Measurements from ENCODE around the gene MYH6. TPM values are rescaled to one million over a fixed set of nuclear protein-coding genes. Genes with fewer than 3 reads are reported as not detected.
A peak's percentile ranks its signal among the peaks of the same experiment; 100 is the strongest.

The MYH6 gene
- total RNA-seq, 2 experiments from 2014 or later: 0.23 to 1.0 TPM

DNA sequence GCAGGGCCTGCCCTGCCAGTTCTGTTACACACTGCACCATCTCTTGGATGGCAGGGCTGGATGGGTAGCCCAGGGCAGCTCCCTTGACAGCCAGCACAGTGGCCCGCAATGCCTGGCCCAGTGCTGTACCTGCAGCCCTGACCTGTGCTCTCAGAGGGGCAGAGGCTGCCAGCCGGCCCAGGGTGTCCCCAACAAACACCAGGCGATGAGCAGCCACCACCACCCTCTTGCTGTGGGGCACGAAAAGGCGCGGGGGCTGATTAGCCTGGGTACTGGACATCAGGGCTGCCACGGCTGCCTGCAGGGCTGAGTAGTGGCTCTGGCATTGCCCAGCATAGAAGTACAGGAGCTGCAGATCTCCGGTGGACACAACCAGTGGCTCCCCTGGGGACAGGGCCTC lies 50.8 kb downstream of the MYH6 start:
- Mint-ChIP-seq H3K27ac (no peak overlapping the region), H3K36me3 (no peaks in the 10 kb centered on the region), H3K4me1 (peaks cover 4% of the 10 kb centered on the region), H3K9me3 (ENCODE audit: low read depth) (no peaks in the 10 kb centered on the region), H3K27me3 (peaks cover 39% of the 10 kb centered on the region), H3K4me3 (no peak overlapping the region)
- CTCF ChIA-PET: no interaction called here
- no peak for ATAC-seq
- DNase-seq: no peak

DNA sequence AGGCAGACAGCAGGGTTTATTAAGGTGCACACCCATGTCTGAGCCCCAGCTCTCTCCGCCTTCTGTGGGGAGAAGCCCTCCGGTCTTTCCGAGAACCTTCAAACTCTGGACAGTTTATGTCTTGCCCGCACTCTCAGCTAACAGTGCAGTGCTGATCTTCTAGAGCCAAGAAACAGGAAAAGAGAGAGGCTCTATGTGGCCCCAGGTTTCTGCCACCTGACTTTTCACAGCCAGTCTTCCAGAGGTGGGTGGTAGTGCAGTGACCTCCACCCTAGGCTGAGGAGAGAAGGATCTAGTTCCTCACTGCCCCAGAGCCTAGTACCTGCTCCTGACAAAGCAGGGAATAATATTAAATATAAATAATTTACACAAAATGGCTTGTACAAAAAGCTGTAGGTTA lies 51.4 kb downstream of the MYH6 start:
- no peak overlapping the region for H3K27ac Mint-ChIP-seq
- H3K27me3 Mint-ChIP-seq: peaks cover 39% of the 10 kb centered on the region
- H3K4me1 Mint-ChIP-seq: peaks cover 4% of the 10 kb centered on the region
- CTCF ChIA-PET: no interaction called here
- no peak overlapping the region for H3K4me3 Mint-ChIP-seq
- DNase-seq: no peak
- no peaks in the 10 kb centered on the region for H3K9me3 Mint-ChIP-seq (ENCODE audit: low read depth)
- no peaks in the 10 kb centered on the region for H3K36me3 Mint-ChIP-seq
- ATAC-seq: no peak

GRCh38 chr14:23355871-23356435 lies 52.1 kb downstream of the MYH6 start:
- Mint-ChIP-seq H3K4me3 (no peak overlapping the region), H3K27ac (no peak overlapping the region), H3K4me1 (peaks cover 10% of the 10 kb centered on the region)

GRCh38 chr14:23354990-23355389 lies 53.1 kb downstream of the MYH6 start:
- ATAC-seq (no peak), DNase-seq (no peak)
- H3K4me3 Mint-ChIP-seq: no peak overlapping the region
- CTCF ChIA-PET: interaction anchor here (1.3 to 1.6 kb wide), 2 partner anchors 25 to 26 kb away, joined by 5 to 6 read pairs; no protein-coding TSS in a partner anchor
- H3K4me1 Mint-ChIP-seq: peaks cover 10% of the 10 kb centered on the region
- peaks cover 55% of the 10 kb centered on the region for H3K27me3 Mint-ChIP-seq
- no peaks in the 10 kb centered on the region for H3K36me3 Mint-ChIP-seq
- no peak overlapping the region for H3K27ac Mint-ChIP-seq
- H3K9me3 Mint-ChIP-seq (ENCODE audit: low read depth): no peaks in the 10 kb centered on the region

More at GRCh38 chr14:23355871-23356435, 52.1 kb downstream of the MYH6 start:
- CTCF ChIA-PET: no interaction called here
- DNase-seq: no peak
- H3K36me3 Mint-ChIP-seq: no peaks in the 10 kb centered on the region
- peaks cover 46% of the 10 kb centered on the region for H3K27me3 Mint-ChIP-seq
- no peaks in the 10 kb centered on the region for H3K9me3 Mint-ChIP-seq (ENCODE audit: low read depth)
- ATAC-seq: no peak

DNA sequence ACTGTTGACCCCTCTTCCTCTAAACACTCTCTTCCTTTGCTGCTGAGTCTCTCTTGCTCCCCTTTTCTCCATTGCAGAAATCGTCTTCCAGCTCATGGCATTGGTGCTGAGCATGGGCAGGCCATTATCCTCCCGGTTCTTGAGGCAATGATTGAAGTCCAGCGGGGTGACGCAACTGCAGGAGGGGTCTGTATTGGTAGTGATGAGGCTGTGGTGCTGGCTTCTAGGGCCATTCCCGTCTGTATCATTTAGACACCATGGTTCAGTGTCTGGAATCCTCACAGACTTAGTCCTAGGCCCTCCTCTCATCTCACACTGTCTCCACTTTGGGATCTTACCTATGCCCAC lies 54.7 kb downstream of the MYH6 start:
- CTCF ChIA-PET: interaction anchor here (0.6 to 1.6 kb wide), 5 partner anchors 24 to 457 kb away, joined by 3 to 6 read pairs (median 3); no protein-coding TSS in a partner anchor
- ATAC-seq (no peak), DNase-seq (no peak)
- Mint-ChIP-seq H3K9me3 (ENCODE audit: low read depth) (no peaks in the 10 kb centered on the region), H3K27me3 (peaks cover 57% of the 10 kb centered on the region), H3K4me1 (peaks cover 10% of the 10 kb centered on the region), H3K36me3 (no peaks in the 10 kb centered on the region), H3K27ac (no peak overlapping the region), H3K4me3 (peak overlapping the region; percentile 55)

DNA sequence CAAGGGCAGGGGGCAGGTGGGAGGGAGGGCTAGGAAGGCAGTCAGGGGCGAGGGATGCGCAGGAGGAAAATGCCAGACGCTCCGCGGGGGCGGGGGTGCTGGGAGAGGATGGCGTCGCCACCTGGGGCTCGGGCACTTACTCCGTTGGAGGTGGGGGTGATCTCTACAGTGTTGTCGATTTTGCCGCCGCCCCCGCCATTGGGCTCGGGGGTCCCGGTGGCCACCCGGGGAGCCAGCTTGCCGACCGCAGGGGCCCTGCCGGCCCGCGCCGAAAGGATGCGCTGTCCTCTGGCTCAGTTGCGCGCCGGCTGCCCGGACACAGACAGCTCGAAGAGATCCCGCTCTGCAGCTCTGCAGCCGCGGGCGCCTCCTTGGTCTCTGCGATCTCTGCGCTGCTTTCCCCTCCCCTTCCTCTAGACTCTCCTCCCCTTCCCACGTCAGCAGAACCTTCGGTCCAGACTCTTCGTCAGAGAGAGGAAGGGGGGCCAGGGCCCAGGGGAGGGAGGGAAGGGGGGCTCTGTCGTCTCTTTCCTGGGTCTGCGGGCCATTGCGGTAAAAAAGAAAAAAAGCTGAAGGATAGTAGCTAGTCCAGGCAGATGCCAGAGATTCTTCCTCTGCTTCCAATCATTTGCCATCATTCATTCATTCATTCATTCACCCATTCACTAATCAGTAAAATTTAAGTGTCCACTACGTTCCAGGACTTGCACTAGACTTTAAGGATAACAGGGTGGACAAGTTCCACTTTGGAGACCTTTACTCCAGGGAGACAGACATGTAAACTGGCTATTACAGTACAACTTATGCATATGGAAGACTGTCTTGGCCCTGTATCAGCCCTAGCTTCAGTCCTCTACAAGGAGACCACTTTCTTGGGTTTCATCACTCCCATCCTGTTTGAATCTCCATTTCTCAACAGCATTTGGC lies 55.3 kb downstream of the MYH6 start, which contains the start of gene SLC22A17:
TSS of gene SLC22A17 (minus strand) at position 382 of the 927 bp plus-strand sequence.
- Mint-ChIP-seq H3K4me1 (peaks cover 10% of the 10 kb centered on the region), H3K9me3 (ENCODE audit: low read depth) (no peaks in the 10 kb centered on the region), H3K27ac (no peak within 1 kb of the TSS), H3K4me3 (peak within 1 kb of the TSS; percentile 55), H3K36me3 (no peaks in the 10 kb centered on the region), H3K27me3 (peaks cover 57% of the 10 kb centered on the region)
- CTCF ChIA-PET: interaction anchor here (0.6 to 1.3 kb wide), 4 partner anchors 28 to 458 kb away, joined by 3 read pairs; no protein-coding TSS in a partner anchor
- ATAC-seq (peak; percentile 82), DNase-seq (peak; percentile 54)

DNA sequence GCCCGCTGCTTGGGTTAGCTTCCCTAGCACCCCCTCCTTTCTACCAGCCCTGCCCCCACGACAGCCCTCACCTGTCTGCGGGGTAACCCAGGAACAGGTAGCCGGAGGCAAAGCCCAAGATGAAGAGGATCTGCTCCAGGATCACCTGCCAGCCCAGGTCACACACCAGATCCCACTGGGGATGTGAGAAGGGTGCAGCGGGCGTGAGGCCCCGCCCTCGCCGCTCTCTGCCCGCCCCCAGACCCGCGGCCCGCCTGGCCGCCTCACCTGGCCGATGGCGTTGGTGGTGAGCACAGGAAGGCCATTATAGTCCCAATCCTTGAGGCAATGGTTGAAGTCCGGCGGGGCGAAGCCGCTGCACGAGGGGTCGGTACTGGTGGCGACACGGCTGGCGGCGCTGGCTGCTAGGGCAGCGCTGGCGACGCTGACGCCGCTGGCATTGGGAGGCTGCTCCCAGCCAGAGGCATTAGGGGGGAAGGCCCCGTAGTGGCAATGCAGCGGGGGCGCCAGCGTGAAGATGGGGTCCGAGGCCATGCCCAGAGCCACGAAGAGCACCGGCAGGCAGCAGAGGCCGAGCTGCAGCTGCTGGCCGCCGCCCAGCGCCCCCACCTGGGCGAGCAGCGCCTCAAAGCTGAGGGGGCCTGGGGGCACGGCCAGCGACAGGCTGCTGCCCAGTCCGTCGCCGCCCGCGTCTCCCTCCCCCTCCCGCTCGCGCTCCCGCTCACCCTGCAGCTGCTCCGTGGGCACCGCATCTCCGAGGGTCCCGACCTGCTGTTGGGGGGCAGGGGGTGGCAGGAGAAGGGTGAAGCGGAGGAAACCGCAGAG lies 56.2 kb downstream of the MYH6 start:
- CTCF ChIA-PET: interaction anchor here (0.8 to 1.3 kb wide), 3 partner anchors 28 to 283 kb away, joined by 3 to 4 read pairs (median 3); no protein-coding TSS in a partner anchor
- Mint-ChIP-seq H3K27me3 (peaks cover 57% of the 10 kb centered on the region), H3K9me3 (ENCODE audit: low read depth) (no peaks in the 10 kb centered on the region), H3K36me3 (no peaks in the 10 kb centered on the region), H3K4me3 (peak overlapping the region; percentile 55), H3K4me1 (peaks cover 10% of the 10 kb centered on the region), H3K27ac (no peak overlapping the region)
- no peak for DNase-seq
- ATAC-seq: peak; percentile 38

GRCh38 chr14:23349156-23349845 lies 58.8 kb downstream of the MYH6 start:
- H3K4me1 Mint-ChIP-seq: peaks cover 12% of the 10 kb centered on the region
- H3K4me3 Mint-ChIP-seq: no peak overlapping the region
- no peak for ATAC-seq
- H3K9me3 Mint-ChIP-seq (ENCODE audit: low read depth): no peaks in the 10 kb centered on the region
- no peak for DNase-seq
- H3K27me3 Mint-ChIP-seq: peaks cover 35% of the 10 kb centered on the region
- no peaks in the 10 kb centered on the region for H3K36me3 Mint-ChIP-seq
- CTCF ChIA-PET: interaction anchor here (1.0 kb wide), 1 partner anchor 31 kb away, joined by 3 read pairs; no protein-coding TSS in a partner anchor
- H3K27ac Mint-ChIP-seq: no peak overlapping the region

DNA sequence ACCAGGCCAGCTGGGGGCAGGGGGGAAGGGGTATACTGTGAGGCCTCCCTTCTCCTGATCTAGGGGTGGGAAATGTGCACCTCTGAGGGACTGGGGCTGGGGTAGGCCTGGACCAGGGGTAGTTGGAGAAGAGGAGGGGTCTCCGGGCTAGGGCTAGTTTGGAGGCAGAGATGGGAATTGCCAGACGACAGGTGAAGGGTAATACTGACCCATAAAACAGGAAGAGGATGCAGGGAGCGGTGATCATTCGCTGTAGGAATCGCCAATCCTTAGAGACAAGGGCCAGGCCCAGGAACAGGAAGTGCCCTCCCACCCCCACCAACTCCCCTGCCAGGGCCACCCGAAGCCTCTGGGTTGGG lies 59.8 kb downstream of the MYH6 start:
- Mint-ChIP-seq H3K9me3 (ENCODE audit: low read depth) (no peaks in the 10 kb centered on the region), H3K4me1 (peaks cover 11% of the 10 kb centered on the region), H3K27me3 (peaks cover 27% of the 10 kb centered on the region), H3K27ac (no peak overlapping the region), H3K4me3 (no peak overlapping the region), H3K36me3 (no peaks in the 10 kb centered on the region)
- no peak for ATAC-seq
- CTCF ChIA-PET: interaction anchor here (0.9 kb wide), 1 partner anchor 26 kb away, joined by 3 read pairs; no protein-coding TSS in a partner anchor
- no peak for DNase-seq

DNA sequence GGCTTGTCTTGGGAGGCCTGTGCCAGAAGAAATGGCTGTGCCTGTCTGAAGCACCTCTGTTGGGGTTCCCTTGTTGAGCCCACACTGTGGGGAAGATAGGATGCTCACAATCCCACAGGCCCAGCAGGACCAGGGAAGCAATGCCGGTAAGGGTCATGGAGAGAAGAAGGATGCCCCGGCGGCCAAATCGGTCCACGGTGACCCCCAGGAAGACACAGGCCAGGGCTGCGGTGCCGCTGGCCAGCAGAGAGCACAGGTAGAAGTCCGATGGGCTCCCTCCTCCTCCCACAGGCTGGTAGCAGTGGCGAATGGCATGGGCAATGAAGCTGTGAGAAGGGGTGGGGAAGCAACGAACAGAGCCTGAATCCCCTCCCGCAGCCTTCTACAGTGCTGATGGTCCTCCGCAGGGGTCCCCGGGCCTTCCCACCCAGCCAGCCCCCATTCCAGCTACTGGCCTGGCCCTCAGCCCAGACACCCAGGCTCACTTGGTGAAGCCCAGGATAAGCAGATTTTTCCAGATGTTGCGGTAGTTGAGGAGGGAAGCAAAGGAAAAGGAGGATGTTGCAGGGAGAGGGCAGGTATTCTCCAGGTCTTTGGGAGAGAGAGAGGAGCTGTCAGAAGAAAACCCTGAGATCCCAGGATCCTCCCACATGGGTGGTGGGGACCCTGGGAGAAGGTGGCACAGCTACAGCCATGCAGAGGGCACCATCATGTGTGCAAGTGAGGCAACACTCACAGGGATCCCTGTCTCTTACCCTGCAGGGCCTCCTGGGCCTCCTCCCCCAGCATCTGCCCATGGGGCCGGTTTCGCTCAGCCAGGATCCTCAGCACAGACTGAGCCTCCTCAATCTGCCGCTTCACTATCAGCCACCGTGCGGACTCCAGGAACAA lies 60.4 kb downstream of the MYH6 start:
- no peak overlapping the region for H3K27ac Mint-ChIP-seq
- H3K9me3 Mint-ChIP-seq (ENCODE audit: low read depth): no peaks in the 10 kb centered on the region
- no peak for DNase-seq
- H3K27me3 Mint-ChIP-seq: peaks cover 24% of the 10 kb centered on the region
- CTCF ChIA-PET: interaction anchor here (0.9 kb wide), 1 partner anchor 26 kb away, joined by 3 read pairs; no protein-coding TSS in a partner anchor
- ATAC-seq: no peak
- H3K4me3 Mint-ChIP-seq: no peak overlapping the region
- no peaks in the 10 kb centered on the region for H3K36me3 Mint-ChIP-seq
- H3K4me1 Mint-ChIP-seq: peaks cover 8% of the 10 kb centered on the region

- H3K27ac Mint-ChIP-seq: no peak overlapping the region
- ATAC-seq (no peak), DNase-seq (no peak)
- H3K4me1 Mint-ChIP-seq: peaks cover 8% of the 10 kb centered on the region
- CTCF ChIA-PET: interaction anchor here (1.2 to 2.2 kb wide), 3 partner anchors 13 to 227 kb away, joined by 4 to 5 read pairs (median 4); partner anchors contain the start of gene NGDN
- no peaks in the 10 kb centered on the region for H3K9me3 Mint-ChIP-seq (ENCODE audit: low read depth)
- no peaks in the 10 kb centered on the region for H3K36me3 Mint-ChIP-seq
- peaks cover 31% of the 10 kb centered on the region for H3K27me3 Mint-ChIP-seq
- H3K4me3 Mint-ChIP-seq: no peak overlapping the region
Measured at GRCh38 chr14:23346693-23347405, 61.2 kb downstream of the MYH6 start.

Data from activated CD8-positive, alpha-beta memory T cell treated with anti-CD3 and anti-CD28 coated beads, Interleukin-2, amount 10 ng/mL, durations not matched to agents 7 days and 5 days (primary cell).